Loucy (cell line): ENCODE results near the gene OCIAD2.

ENCODE experiments used
- H2AFZ ChIP-seq: fragments of 200-600 bp; sonication (generic); 2 replicates; pipeline ENCODE4 v1.6.0; 2016; ENCODE audit warnings: antibody characterized with exemption, mild to moderate bottlenecking, low read length, moderate library complexity
- H3F3A ChIP-seq: fragments of 200-600 bp; 2 replicates; pipeline ENCODE4 v1.6.0; 2016; ENCODE audit warnings: antibody characterized with exemption, low read depth, mild to moderate bottlenecking
- H3K27me3 ChIP-seq: fragments of 200-600 bp; sonication (generic); 2 replicates; pipeline ENCODE4 v1.6.1; 2014; ENCODE audit warnings: low read length, mild to moderate bottlenecking; ENCODE audit not compliant: insufficient read depth, poor library complexity, severe bottlenecking
- H3K36me3 ChIP-seq: fragments of 200-600 bp; sonication (generic); 2 replicates; pipeline ENCODE4 v1.6.1; 2016; ENCODE audit warnings: low read length; ENCODE audit not compliant: insufficient read depth
- H3K4me1 ChIP-seq: fragments of 200-600 bp; sonication (generic); 2 replicates; pipeline ENCODE4 v1.5.1; 2014; ENCODE audit warnings: low read length, mild to moderate bottlenecking; ENCODE audit not compliant: insufficient read depth, poor library complexity, severe bottlenecking
- H3K4me2 ChIP-seq: fragments of 200-600 bp; sonication (generic); 2 replicates; pipeline ENCODE4 v1.6.0; 2014; ENCODE audit warnings: antibody characterized with exemption, low read length, low read depth, mild to moderate bottlenecking; ENCODE audit not compliant: poor library complexity, severe bottlenecking
- H3K4me3 ChIP-seq: fragments of 200-600 bp; sonication (generic); 2 replicates; pipeline ENCODE4 v1.5.1; 2014; ENCODE audit warnings: low read length, mild to moderate bottlenecking, mixed read lengths; ENCODE audit not compliant: poor library complexity, severe bottlenecking
- H3K79me2 ChIP-seq: fragments of 200-600 bp; sonication (generic); 2 replicates; pipeline ENCODE4 v1.6.1; 2014; ENCODE audit warnings: low read length; ENCODE audit not compliant: insufficient read depth
- H3K9ac ChIP-seq: fragments of 200-600 bp; sonication (generic); 2 replicates; pipeline ENCODE4 v1.6.0; 2014; ENCODE audit warnings: mild to moderate bottlenecking, low read depth, low read length, moderate library complexity; ENCODE audit not compliant: poor library complexity, severe bottlenecking
- H3K9me2 ChIP-seq: fragments of 200-600 bp; sonication (generic); replicated peaks from 2 replicates; pipeline ENCODE4 v1.6.1; 2016; ENCODE audit warnings: low read depth, low read length, mixed read lengths
- H3K9me3 ChIP-seq: fragments of 200-600 bp; sonication (generic); 2 replicates; pipeline ENCODE4 v1.6.1; 2014; ENCODE audit warnings: mild to moderate bottlenecking, antibody characterized with exemption, low read length, low read depth; ENCODE audit not compliant: insufficient read depth
- H4K20me1 ChIP-seq: fragments of 200-600 bp; sonication (generic); 2 replicates; pipeline ENCODE4 v1.6.0; 2014; ENCODE audit warnings: antibody characterized with exemption, low read length, mild to moderate bottlenecking; ENCODE audit not compliant: insufficient read depth, poor library complexity, severe bottlenecking
- CTCF ChIP-seq: fragments of 200-600 bp; sonication (generic); conservative IDR thresholded peaks from 2 replicates; pipeline ENCODE4 v1.5.1; 2014; ENCODE audit warnings: mild to moderate bottlenecking, antibody characterized with exemption, low read length
- EZH2phosphoT487 ChIP-seq: fragments of 200-600 bp; IDR thresholded peaks from 2 replicates; pipeline ENCODE4 v1.6.1; 2018; ENCODE audit warnings: antibody characterized with exemption, mild to moderate bottlenecking, moderate library complexity, borderline replicate concordance

Gene OCIAD2

DNA sequence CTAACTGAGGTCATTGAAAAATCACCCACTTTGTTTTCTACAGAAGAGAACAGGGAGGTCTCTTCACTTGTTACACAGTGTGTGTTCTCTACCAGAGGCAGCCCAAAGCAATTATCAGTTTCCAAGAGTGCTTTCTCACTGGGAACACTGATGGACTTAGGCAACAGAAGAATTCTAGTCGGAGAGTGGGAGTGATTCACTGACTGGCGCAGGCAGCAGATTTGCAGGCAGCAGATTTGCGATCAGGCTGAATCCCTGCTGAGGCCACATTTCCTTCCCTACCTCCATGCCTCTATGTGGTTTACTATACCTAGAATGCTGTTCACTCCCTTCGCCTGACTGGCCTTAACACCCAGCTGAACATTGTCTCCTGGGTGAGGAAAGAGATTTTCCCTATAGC lies 6.6 kb downstream of the OCIAD2 start:
- no peaks in the 10 kb centered on the region for H3K9me2 ChIP-seq
- peaks cover 15% of the 10 kb centered on the region; the same call in 1 of the 2 replicates for H3K79me2 ChIP-seq
- H3F3A ChIP-seq, result 0 out of 2 replicates have a peak, but pooled peaks cover 3% of the 10 kb centered on the region
- no peak for TF ChIP-seq CTCF
- no peak for TF ChIP-seq EZH2phosphoT487
- peak overlapping the region; percentile 42 for H3K9ac ChIP-seq
- H3K9me3 ChIP-seq, result no peaks in the 10 kb centered on the region
- H3K4me3 ChIP-seq, result peak overlapping the region; percentile 19
- peaks cover 31% of the 10 kb centered on the region; the same call in 1 of the 2 replicates for H3K36me3 ChIP-seq
- H3K4me1 ChIP-seq, result peaks cover 52% of the 10 kb centered on the region
- H3K27me3 ChIP-seq, result no peaks in the 10 kb centered on the region
- peak overlapping the region; percentile 51 for H3K4me2 ChIP-seq
- peaks cover 5% of the 10 kb centered on the region for H4K20me1 ChIP-seq
- no peak overlapping the region for H2AFZ ChIP-seq

- TF ChIP-seq CTCF (no peak), EZH2phosphoT487 (no peak)
- H3K36me3 ChIP-seq, result peaks cover 31% of the 10 kb centered on the region; the same call in 1 of the 2 replicates
- H3K4me3 ChIP-seq, result peak overlapping the region; percentile 19
- no peaks in the 10 kb centered on the region for H3K9me2 ChIP-seq
- H3K4me2 ChIP-seq, result peak overlapping the region; percentile 51
- H3K79me2 ChIP-seq, result peaks cover 9% of the 10 kb centered on the region; the same call in 1 of the 2 replicates
- no peak overlapping the region for H2AFZ ChIP-seq
- 0 out of 2 replicates have a peak, but pooled peaks cover 3% of the 10 kb centered on the region for H3F3A ChIP-seq
- H3K27me3 ChIP-seq, result no peaks in the 10 kb centered on the region
- H3K4me1 ChIP-seq, result peaks cover 46% of the 10 kb centered on the region
- H3K9me3 ChIP-seq, result no peaks in the 10 kb centered on the region
- H3K9ac ChIP-seq, result peak overlapping the region; percentile 42
- H4K20me1 ChIP-seq, result peaks cover 5% of the 10 kb centered on the region
Observed at GRCh38 chr4:48899432-48899749, 7.2 kb downstream of the OCIAD2 start.

DNA sequence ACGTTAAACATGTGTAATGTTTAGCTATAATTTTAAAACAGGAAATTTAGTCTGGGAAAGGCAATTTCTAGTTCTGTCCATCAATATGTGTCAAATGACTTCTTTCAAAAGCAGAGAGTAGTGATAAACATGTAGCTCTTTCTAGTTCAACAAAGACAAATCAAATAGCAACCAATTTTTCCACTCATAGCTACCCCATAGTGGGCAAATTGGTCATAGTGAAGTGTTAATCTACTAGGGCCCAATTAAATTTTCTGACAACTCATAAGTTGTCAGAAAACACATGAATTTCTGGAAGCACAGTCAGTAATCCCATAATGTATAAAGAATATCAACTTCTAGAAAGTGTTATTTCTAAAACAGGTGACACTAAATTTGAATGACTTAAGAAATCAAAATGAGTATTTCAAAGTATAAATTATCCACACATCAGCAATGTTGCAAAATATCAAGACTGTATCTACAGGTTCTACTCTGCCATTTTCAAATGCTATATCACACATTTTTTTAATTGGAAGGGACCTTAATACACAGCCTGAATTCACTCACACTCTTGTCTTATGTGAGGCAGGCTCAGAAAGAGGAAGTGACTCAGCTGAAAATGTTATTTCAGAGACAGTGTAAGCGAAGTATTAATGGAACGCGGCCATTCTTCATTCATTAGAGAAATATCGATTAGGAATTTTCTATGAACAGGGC lies 7.7 kb downstream of the OCIAD2 start:
- Histone ChIP-seq H3K79me2 (peaks cover 5% of the 10 kb centered on the region; the same call in 1 of the 2 replicates), H3K36me3 (peaks cover 31% of the 10 kb centered on the region; the same call in 1 of the 2 replicates), H3K9me3 (no peaks in the 10 kb centered on the region), H3K4me1 (peaks cover 41% of the 10 kb centered on the region), H3K4me3 (peak overlapping the region; percentile 19), H2AFZ (no peak overlapping the region), H3K4me2 (peak overlapping the region; percentile 51), H3K9me2 (no peaks in the 10 kb centered on the region), H3K27me3 (no peaks in the 10 kb centered on the region), H3F3A (0 out of 2 replicates have a peak, but pooled peaks cover 3% of the 10 kb centered on the region), H3K9ac (peak overlapping the region; percentile 42), H4K20me1 (peaks cover 5% of the 10 kb centered on the region)
- no peak for TF ChIP-seq CTCF
- no peak for TF ChIP-seq EZH2phosphoT487
